Muscle of leg (tissue), 11 donors: ENCODE data around the gene MIER2. TPM values are rescaled to one million over a fixed set of nuclear protein-coding genes. Genes with fewer than 3 reads are reported as not detected.

Experiments used
- DNase-seq: peaks from one replicate; pipeline ENCODE4 v3.0.0; 2013
- H3K27ac ChIP-seq: one replicate; pipeline ENCODE4 v1.5.1; 2013; ENCODE audit warnings: mild to moderate bottlenecking, low read length, control low read depth
- H3K27me3 ChIP-seq: one replicate; pipeline ENCODE4 v1.6.1; 2013; ENCODE audit warnings: low read length; ENCODE audit not compliant: control insufficient read depth, insufficient read depth
- H3K36me3 ChIP-seq: one replicate; pipeline ENCODE4 v1.6.1; 2013; ENCODE audit warnings: low read length; ENCODE audit not compliant: control insufficient read depth, insufficient read depth
- H3K4me1 ChIP-seq: one replicate; pipeline ENCODE4 v1.6.1; 2013; ENCODE audit warnings: low read length; ENCODE audit not compliant: control insufficient read depth, insufficient read depth
- H3K4me3 ChIP-seq: one replicate; pipeline ENCODE4 v1.5.1; 2013; ENCODE audit warnings: low read length, control low read depth
- H3K9me3 ChIP-seq: replicated peaks from 2 replicates; pipeline ENCODE4 v1.6.1; 2013; ENCODE audit warnings: low read depth, low read length; ENCODE audit not compliant: control insufficient read depth
- WGBS: methylation state at CpG from one replicate; pipeline ENCODE4 v1.1.5; 2013; ENCODE audit warnings: missing lambda C conversion rate; ENCODE audit not compliant: insufficient coverage; 5-methylcytosine and 5-hydroxymethylcytosine counted together
- polyA plus RNA-seq, 8 donors: library from polyadenylated mRNA; unstranded; fragments of 120-200 nt; gene quantifications; one replicate each; pipeline versions ENCODE4 v1.2.1 to v1.2.3, GENCODE V29; 2013; ENCODE audit warnings: inconsistent platforms in 1 of 8, low replicate concordance in 1 of 8; ENCODE audit not compliant: insufficient read length in 8 of 8, insufficient read depth in 1 of 8
- total RNA-seq: library from RNA; stranded (reverse); fragments of 120-200 nt; gene quantifications from one replicate; pipeline ENCODE4 v1.2.4, GENCODE V29; 2013

MIER2 gene
- total and polyA plus RNA-seq, 9 donors, result 17.2 to 33.5 (median 28.8) TPM

DNA sequence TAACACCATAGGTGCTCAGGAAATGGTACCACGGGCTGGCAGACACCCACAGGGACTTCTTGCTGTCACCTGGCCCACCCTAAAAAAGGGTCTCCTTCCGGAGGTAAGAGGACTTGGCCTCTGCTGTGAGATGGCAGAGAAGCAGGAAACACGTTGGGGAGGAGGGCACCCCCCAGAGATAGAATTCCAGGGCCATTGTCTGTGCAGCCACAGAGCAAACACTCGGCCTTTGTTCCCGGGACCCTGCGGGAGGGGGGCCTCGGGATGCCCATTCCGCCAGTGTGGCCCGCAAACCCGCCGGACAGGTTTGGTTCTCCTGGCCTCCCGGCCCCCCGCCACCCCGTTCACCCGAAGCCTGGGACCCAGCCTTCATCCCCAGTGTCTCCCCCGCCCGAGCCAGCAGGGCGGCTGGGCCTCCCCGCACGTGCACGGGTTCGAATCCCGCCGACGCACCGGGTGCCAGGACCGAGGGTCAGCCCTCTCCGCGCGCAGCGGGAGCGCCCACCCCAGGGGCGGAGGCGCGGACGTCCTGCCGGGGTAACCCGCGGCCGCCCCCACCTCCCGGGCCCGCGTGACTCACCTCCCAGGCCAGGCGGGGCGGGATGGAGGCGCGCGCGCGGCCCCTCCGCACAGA lies 54.1 kb downstream of the MIER2 start:
- Histone ChIP-seq H3K9me3 (no peaks in the 10 kb centered on the region), H3K36me3 (no peaks in the 10 kb centered on the region), H3K4me3 (no peak overlapping the region), H3K27ac (no peak overlapping the region), H3K27me3 (peaks cover 70% of the 10 kb centered on the region), H3K4me1 (peaks cover 20% of the 10 kb centered on the region)
- WGBS, result 2% methylated on average over 49 of the region's 51 CpGs
- DNase-seq, result no peak

- Histone ChIP-seq H3K4me1 (peaks cover 16% of the 10 kb centered on the region), H3K27ac (no peak overlapping the region), H3K36me3 (no peaks in the 10 kb centered on the region), H3K4me3 (no peak overlapping the region), H3K27me3 (peaks cover 66% of the 10 kb centered on the region), H3K9me3 (no peaks in the 10 kb centered on the region)
- WGBS, result 29% methylated on average over 20 of the region's 26 CpGs
- no peak for DNase-seq
Observed at GRCh38 chr19:289651-290371, 54.8 kb downstream of the MIER2 start.

- no peaks in the 10 kb centered on the region for H3K36me3 ChIP-seq
- H3K27me3 ChIP-seq, result peaks cover 57% of the 10 kb centered on the region
- H3K9me3 ChIP-seq, result no peaks in the 10 kb centered on the region
- H3K4me3 ChIP-seq, result no peak overlapping the region
- 69% methylated on average over 9 of the region's 10 CpGs for WGBS
- DNase-seq, result no peak
- no peak overlapping the region for H3K27ac ChIP-seq
- peaks cover 7% of the 10 kb centered on the region for H3K4me1 ChIP-seq
Observed at GRCh38 chr19:288911-289310, 55.7 kb downstream of the MIER2 start.

- 71% methylated on average over 19 of the region's 19 CpGs for WGBS
Observed at GRCh38 chr19:287381-287871, 57.2 kb downstream of the MIER2 start.

GRCh38 chr19:283395-283794 lies 61.2 kb downstream of the MIER2 start:
- WGBS, result 61% methylated on average over 4 of the region's 10 CpGs
- Histone ChIP-seq H3K27me3 (peaks cover 11% of the 10 kb centered on the region), H3K27ac (no peak overlapping the region), H3K9me3 (no peaks in the 10 kb centered on the region), H3K4me1 (no peaks in the 10 kb centered on the region), H3K36me3 (no peaks in the 10 kb centered on the region), H3K4me3 (no peak overlapping the region)
- no peak for DNase-seq

More at GRCh38 chr19:287381-287871, 57.2 kb downstream of the MIER2 start:
- H3K9me3 ChIP-seq, result no peaks in the 10 kb centered on the region
- H3K4me3 ChIP-seq, result no peak overlapping the region
- H3K4me1 ChIP-seq, result peaks cover 5% of the 10 kb centered on the region
- H3K36me3 ChIP-seq, result no peaks in the 10 kb centered on the region
- no peak overlapping the region for H3K27ac ChIP-seq
- DNase-seq, result no peak
- H3K27me3 ChIP-seq, result peaks cover 42% of the 10 kb centered on the region

GRCh38 chr19:282501-282900 lies 62.1 kb downstream of the MIER2 start:
- no peak for DNase-seq
- H3K27me3 ChIP-seq, result peaks cover 7% of the 10 kb centered on the region
- WGBS, result no CpG with 5 or more reads among the region's 13 CpGs
- no peak overlapping the region for H3K27ac ChIP-seq
- no peaks in the 10 kb centered on the region for H3K4me1 ChIP-seq
- H3K36me3 ChIP-seq, result no peaks in the 10 kb centered on the region
- H3K4me3 ChIP-seq, result no peak overlapping the region
- H3K9me3 ChIP-seq, result no peaks in the 10 kb centered on the region

GRCh38 chr19:281992-282391 lies 62.6 kb downstream of the MIER2 start:
- Histone ChIP-seq H3K4me3 (no peak overlapping the region), H3K9me3 (no peaks in the 10 kb centered on the region), H3K4me1 (no peaks in the 10 kb centered on the region), H3K27me3 (peaks cover 11% of the 10 kb centered on the region), H3K27ac (no peak overlapping the region), H3K36me3 (no peaks in the 10 kb centered on the region)
- WGBS, result 80% methylated on average over 4 of the region's 10 CpGs
- DNase-seq, result no peak

- DNase-seq, result no peak
- no peak overlapping the region for H3K4me3 ChIP-seq
- H3K27me3 ChIP-seq, result peaks cover 12% of the 10 kb centered on the region
- no peaks in the 10 kb centered on the region for H3K36me3 ChIP-seq
- 75% methylated on average over 14 of the region's 16 CpGs for WGBS
- no peaks in the 10 kb centered on the region for H3K4me1 ChIP-seq
- no peaks in the 10 kb centered on the region for H3K9me3 ChIP-seq
- no peak overlapping the region for H3K27ac ChIP-seq
Observed at GRCh38 chr19:281156-281853, 63.3 kb downstream of the MIER2 start.

DNA sequence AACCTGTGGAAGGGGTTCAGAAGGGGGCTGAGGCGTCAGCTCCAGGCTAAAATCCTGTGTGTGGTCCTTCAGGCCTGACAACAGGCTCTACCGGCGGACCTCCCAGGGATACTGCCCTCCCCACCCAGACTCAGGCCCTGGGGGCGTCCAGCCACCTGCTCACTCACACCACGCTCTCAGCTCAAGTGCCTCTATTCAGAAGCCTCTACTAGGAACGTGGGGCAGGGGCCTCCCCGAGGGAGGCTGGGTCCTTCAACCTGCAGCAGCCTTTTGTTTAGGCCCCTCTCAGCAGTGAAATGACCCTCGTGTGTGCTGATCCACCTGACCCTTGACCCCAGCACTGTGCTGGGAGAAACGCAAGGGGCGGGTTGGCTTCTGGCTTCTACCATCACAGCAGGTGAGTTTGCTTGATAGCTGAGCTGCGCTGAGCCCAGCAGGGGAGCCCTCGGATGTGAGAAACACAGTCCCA lies 64.0 kb downstream of the MIER2 start:
- 41% methylated on average over 12 of the region's 12 CpGs for WGBS
- no peak overlapping the region for H3K27ac ChIP-seq
- H3K27me3 ChIP-seq, result peaks cover 15% of the 10 kb centered on the region
- H3K9me3 ChIP-seq, result no peaks in the 10 kb centered on the region
- DNase-seq, result no peak
- no peaks in the 10 kb centered on the region for H3K4me1 ChIP-seq
- H3K36me3 ChIP-seq, result no peaks in the 10 kb centered on the region
- H3K4me3 ChIP-seq, result no peak overlapping the region

DNA sequence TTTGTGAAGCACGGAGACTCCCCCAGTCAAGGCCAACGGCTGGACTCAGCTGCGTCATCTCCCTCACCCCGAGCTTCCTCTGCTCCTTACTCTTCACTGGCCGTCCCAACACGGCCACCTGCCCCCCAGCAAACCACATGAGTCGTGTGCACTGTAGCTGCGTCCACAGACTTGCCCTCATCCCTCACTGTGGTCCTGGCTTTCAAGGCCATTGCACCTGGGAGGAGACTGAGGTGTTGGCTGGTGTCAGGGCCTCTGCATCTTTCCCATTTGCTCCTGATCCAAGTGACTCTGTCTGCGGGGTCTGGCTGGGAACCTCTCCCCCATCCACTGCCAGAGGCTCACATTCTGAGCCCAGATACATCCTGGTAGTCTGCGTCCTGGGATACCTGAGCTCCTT lies 64.9 kb downstream of the MIER2 start:
- Histone ChIP-seq H3K36me3 (no peaks in the 10 kb centered on the region), H3K27ac (no peak overlapping the region), H3K4me3 (no peak overlapping the region), H3K9me3 (no peaks in the 10 kb centered on the region), H3K4me1 (no peaks in the 10 kb centered on the region), H3K27me3 (peaks cover 12% of the 10 kb centered on the region)
- 68% methylated on average over 5 of the region's 10 CpGs for WGBS
- no peak for DNase-seq
